Mesothelial cell of epicardium (in vitro differentiated cells): Measurements from ENCODE around the gene FANCC. TPM values are rescaled to one million over a fixed set of nuclear protein-coding genes. Genes with fewer than 3 reads are reported as not detected.

Experiments
- DNase-seq, 2 experiments: peaks; one replicate each; pipeline ENCODE4 v3.0.0; 2021; ENCODE audit warnings: low spot score in 2 of 2; ENCODE audit not compliant: unreplicated experiment in 2 of 2
- H3K27ac Mint-ChIP-seq: 2 replicates; pipeline ENCODE4 v1.8.0; 2021; ENCODE audit warnings: mixed read lengths
- H3K27me3 Mint-ChIP-seq: 2 replicates; pipeline ENCODE4 v1.8.0; 2021; ENCODE audit warnings: low read depth, mixed read lengths
- H3K36me3 Mint-ChIP-seq: 2 replicates; pipeline ENCODE4 v1.8.0; 2021; ENCODE audit warnings: mixed read lengths
- H3K4me1 Mint-ChIP-seq: 2 replicates; pipeline ENCODE4 v1.8.0; 2021; ENCODE audit warnings: mixed read lengths
- H3K4me3 Mint-ChIP-seq: 2 replicates; pipeline ENCODE4 v1.8.0; 2021; ENCODE audit warnings: mild to moderate bottlenecking, moderate library complexity, mixed read lengths
- H3K9me3 Mint-ChIP-seq: 2 replicates; pipeline ENCODE4 v1.8.0; 2021; ENCODE audit warnings: mixed read lengths
- CTCF ChIP-seq: fragments of 200-600 bp; sonication (generic); IDR thresholded peaks from one replicate; pipeline ENCODE4 v1.5.0; 2021; ENCODE audit warnings: antibody characterized with exemption; ENCODE audit not compliant: unreplicated experiment
- total RNA-seq: library from RNA; stranded (reverse); gene quantifications from 3 replicates; pipeline ENCODE4 v1.2.1, GENCODE V29; 2021

Gene FANCC
- total RNA-seq, 1 donor from 2014 or later: 22.5 TPM

GRCh38 chr9:95070549-95071021 lies 246.9 kb downstream of the FANCC start:
- H3K4me1 Mint-ChIP-seq: peaks cover 13% of the 10 kb centered on the region
- DNase-seq: no peak

GRCh38 chr9:95067897-95068296 lies 249.6 kb downstream of the FANCC start:
- Mint-ChIP-seq H3K4me1 (peaks cover 13% of the 10 kb centered on the region), H3K36me3 (peaks cover 22% of the 10 kb centered on the region), H3K27ac (no peak overlapping the region), H3K4me3 (no peak overlapping the region), H3K27me3 (no peaks in the 10 kb centered on the region), H3K9me3 (no peaks in the 10 kb centered on the region)
- no peak for TF ChIP-seq CTCF
- no peak for DNase-seq

More at GRCh38 chr9:95070549-95071021, 246.9 kb downstream of the FANCC start:
- Mint-ChIP-seq H3K4me3 (no peak overlapping the region), H3K9me3 (no peaks in the 10 kb centered on the region), H3K36me3 (peaks cover 18% of the 10 kb centered on the region), H3K27ac (peak overlapping the region; percentile 81), H3K27me3 (no peaks in the 10 kb centered on the region)
- TF ChIP-seq CTCF: no peak

GRCh38 chr9:95067057-95067456 lies 250.5 kb downstream of the FANCC start:
- peaks cover 13% of the 10 kb centered on the region for H3K4me1 Mint-ChIP-seq
- no peak overlapping the region for H3K4me3 Mint-ChIP-seq
- no peak for DNase-seq
- no peak overlapping the region for H3K27ac Mint-ChIP-seq
- peaks cover 22% of the 10 kb centered on the region for H3K36me3 Mint-ChIP-seq
- no peaks in the 10 kb centered on the region for H3K27me3 Mint-ChIP-seq
- no peaks in the 10 kb centered on the region for H3K9me3 Mint-ChIP-seq
- no peak for TF ChIP-seq CTCF

GRCh38 chr9:95065224-95065623 lies 252.3 kb downstream of the FANCC start:
- TF ChIP-seq CTCF: no peak
- DNase-seq: no peak
- no peak overlapping the region for H3K4me3 Mint-ChIP-seq
- peaks cover 16% of the 10 kb centered on the region for H3K4me1 Mint-ChIP-seq
- H3K9me3 Mint-ChIP-seq: no peaks in the 10 kb centered on the region
- H3K36me3 Mint-ChIP-seq: peaks cover 25% of the 10 kb centered on the region
- H3K27me3 Mint-ChIP-seq: no peaks in the 10 kb centered on the region
- H3K27ac Mint-ChIP-seq: peak overlapping the region; percentile 78

- peaks cover 28% of the 10 kb centered on the region for H3K4me1 Mint-ChIP-seq
- no peaks in the 10 kb centered on the region for H3K9me3 Mint-ChIP-seq
- no peaks in the 10 kb centered on the region for H3K27me3 Mint-ChIP-seq
- DNase-seq: no peak
- no peak for TF ChIP-seq CTCF
- peaks cover 18% of the 10 kb centered on the region for H3K36me3 Mint-ChIP-seq
- no peak overlapping the region for H3K27ac Mint-ChIP-seq
- H3K4me3 Mint-ChIP-seq: no peak overlapping the region
These were observed 254.2 kb downstream of the FANCC start for GRCh38 chr9:95063300-95063699.

GRCh38 chr9:95062596-95063065 lies 254.9 kb downstream of the FANCC start:
- Mint-ChIP-seq H3K27ac (no peak overlapping the region), H3K4me1 (peaks cover 35% of the 10 kb centered on the region), H3K9me3 (no peaks in the 10 kb centered on the region), H3K36me3 (peaks cover 15% of the 10 kb centered on the region), H3K27me3 (no peaks in the 10 kb centered on the region), H3K4me3 (no peak overlapping the region)
- TF ChIP-seq CTCF: no peak
- DNase-seq: no peak
